ENCODE results near the gene SDK1. TPM values are rescaled to one million over a fixed set of nuclear protein-coding genes. Genes with fewer than 3 reads are reported as not detected.

SDK1 gene
- polyA plus RNA-seq, 2 of the 4 experiments (the other 2 are of a cell fraction) = 0.12 to 0.28 TPM

DNA sequence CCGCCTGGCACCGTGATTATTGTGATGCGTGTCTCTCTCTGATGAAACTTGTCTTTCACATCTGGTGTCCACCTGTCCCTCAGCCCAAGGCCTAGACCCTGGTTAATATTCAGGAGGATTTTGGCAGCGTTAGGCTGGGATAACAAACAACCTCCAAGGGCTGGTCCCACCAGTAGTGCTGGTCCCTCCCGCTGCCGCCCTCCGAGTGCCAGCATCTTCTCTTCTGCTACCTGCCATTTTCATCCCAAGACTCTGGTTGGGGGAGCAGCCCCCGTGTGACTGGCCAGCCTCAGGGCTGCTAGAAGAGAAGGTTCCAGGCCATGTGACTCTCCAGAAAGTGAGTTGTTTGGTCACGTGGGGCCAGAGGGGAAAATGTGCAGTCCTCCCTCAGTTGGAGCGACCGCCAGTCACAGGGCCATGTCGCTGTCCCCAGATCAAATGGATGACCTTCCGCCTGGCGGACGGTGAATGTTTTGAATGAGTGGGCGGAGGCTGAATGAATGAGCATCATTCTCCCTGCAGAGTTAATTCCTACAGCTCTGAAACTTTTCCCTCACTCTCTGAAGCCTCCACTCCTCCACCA lies 901.2 kb downstream of the SDK1 start:
- Histone ChIP-seq H3K4me1 (no peaks in the 10 kb centered on the region), H3K4me2 (no peak overlapping the region), H3K27ac (no peak overlapping the region), H3K4me3 (no peak overlapping the region), H3K9me3 (no peaks in the 10 kb centered on the region)
- ATAC-seq = no peak
- ChIA-PET POLR2A (no interaction called here), CTCF (no interaction called here)
- TF ChIP-seq, protein P1, sequence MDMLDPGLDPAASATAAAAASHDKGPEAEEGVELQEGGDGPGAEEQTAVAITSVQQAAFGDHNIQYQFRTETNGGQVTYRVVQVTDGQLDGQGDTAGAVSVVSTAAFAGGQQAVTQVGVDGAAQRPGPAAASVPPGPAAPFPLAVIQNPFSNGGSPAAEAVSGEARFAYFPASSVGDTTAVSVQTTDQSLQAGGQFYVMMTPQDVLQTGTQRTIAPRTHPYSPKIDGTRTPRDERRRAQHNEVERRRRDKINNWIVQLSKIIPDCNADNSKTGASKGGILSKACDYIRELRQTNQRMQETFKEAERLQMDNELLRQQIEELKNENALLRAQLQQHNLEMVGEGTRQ (IDR thresholded peaks at IDR 0.05) = 0 out of 2 replicates have a peak, but pooled peaks have one; percentile 10
- TF ChIP-seq, protein P2, sequence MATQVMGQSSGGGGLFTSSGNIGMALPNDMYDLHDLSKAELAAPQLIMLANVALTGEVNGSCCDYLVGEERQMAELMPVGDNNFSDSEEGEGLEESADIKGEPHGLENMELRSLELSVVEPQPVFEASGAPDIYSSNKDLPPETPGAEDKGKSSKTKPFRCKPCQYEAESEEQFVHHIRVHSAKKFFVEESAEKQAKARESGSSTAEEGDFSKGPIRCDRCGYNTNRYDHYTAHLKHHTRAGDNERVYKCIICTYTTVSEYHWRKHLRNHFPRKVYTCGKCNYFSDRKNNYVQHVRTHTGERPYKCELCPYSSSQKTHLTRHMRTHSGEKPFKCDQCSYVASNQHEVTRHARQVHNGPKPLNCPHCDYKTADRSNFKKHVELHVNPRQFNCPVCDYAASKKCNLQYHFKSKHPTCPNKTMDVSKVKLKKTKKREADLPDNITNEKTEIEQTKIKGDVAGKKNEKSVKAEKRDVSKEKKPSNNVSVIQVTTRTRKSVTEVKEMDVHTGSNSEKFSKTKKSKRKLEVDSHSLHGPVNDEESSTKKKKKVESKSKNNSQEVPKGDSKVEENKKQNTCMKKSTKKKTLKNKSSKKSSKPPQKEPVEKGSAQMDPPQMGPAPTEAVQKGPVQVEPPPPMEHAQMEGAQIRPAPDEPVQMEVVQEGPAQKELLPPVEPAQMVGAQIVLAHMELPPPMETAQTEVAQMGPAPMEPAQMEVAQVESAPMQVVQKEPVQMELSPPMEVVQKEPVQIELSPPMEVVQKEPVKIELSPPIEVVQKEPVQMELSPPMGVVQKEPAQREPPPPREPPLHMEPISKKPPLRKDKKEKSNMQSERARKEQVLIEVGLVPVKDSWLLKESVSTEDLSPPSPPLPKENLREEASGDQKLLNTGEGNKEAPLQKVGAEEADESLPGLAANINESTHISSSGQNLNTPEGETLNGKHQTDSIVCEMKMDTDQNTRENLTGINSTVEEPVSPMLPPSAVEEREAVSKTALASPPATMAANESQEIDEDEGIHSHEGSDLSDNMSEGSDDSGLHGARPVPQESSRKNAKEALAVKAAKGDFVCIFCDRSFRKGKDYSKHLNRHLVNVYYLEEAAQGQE (IDR thresholded peaks at IDR 0.05) = no peak
- no peak for FAIRE-seq
- DNase-seq (ENCODE audit: low read depth in 1 of 2, low spot score in 1 of 2) = no peak
- 74% methylated on average over 14 of the region's 16 CpGs for WGBS (ENCODE audit: missing lambda C conversion rate)

DNA sequence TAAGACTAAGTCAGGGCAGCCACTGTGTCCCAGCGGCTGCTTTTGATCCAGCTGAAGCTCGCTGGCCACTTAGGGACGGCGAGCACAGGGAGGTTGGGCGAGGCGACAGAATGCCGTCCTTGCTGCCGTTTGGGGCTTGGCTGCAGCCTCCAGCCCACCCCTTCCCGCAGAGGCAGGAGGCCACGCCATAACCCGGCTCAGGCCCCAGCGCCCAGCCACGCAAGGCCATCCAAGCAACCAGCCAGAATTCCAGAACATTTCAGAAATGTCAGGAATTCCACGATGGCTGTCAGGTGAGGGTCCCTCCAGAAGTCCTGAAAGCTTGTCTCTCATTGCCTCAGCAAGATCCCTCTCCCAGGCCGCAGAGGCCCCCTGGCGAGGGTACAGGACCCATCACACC lies 901.9 kb downstream of the SDK1 start:
- ChIA-PET POLR2A (no interaction called here), CTCF (no interaction called here)
- no peak for ATAC-seq
- DNase-seq (ENCODE audit: low read depth in 1 of 2, low spot score in 1 of 2) = no peak
- no peak overlapping the region for H3K27ac ChIP-seq
- FAIRE-seq = no peak
- H3K4me3 ChIP-seq = no peak overlapping the region
- no peaks in the 10 kb centered on the region for H3K9me3 ChIP-seq
- WGBS (ENCODE audit: missing lambda C conversion rate) = 33% methylated on average over 12 of the region's 16 CpGs
- TF ChIP-seq POLR2AphosphoS2 (conservative IDR thresholded peaks at IDR 0.05; ENCODE audit: low read length) (no peak), SREBF2 (IDR thresholded peaks at IDR 0.05) (no peak), ZSCAN20 (CRISPR knock-in tag; IDR thresholded peaks at IDR 0.05) (no peak), EHF (CRISPR knock-in tag; IDR thresholded peaks at IDR 0.05) (no peak)
- TF ChIP-seq, protein P2 (IDR thresholded peaks at IDR 0.05) = no peak
- TF ChIP-seq, protein P3, sequence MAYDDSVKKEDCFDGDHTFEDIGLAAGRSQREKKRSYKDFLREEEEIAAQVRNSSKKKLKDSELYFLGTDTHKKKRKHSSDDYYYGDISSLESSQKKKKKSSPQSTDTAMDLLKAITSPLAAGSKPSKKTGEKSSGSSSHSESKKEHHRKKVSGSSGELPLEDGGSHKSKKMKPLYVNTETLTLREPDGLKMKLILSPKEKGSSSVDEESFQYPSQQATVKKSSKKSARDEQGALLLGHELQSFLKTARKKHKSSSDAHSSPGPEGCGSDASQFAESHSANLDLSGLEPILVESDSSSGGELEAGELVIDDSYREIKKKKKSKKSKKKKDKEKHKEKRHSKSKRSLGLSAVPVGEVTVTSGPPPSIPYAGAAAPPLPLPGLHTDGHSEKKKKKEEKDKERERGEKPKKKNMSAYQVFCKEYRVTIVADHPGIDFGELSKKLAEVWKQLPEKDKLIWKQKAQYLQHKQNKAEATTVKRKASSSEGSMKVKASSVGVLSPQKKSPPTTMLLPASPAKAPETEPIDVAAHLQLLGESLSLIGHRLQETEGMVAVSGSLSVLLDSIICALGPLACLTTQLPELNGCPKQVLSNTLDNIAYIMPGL (CRISPR knock-in tag; IDR thresholded peaks at IDR 0.05; ENCODE audit: borderline replicate concordance) = no peak
- no peak overlapping the region for H3K4me2 ChIP-seq
- H3K4me1 ChIP-seq = no peaks in the 10 kb centered on the region

DNA sequence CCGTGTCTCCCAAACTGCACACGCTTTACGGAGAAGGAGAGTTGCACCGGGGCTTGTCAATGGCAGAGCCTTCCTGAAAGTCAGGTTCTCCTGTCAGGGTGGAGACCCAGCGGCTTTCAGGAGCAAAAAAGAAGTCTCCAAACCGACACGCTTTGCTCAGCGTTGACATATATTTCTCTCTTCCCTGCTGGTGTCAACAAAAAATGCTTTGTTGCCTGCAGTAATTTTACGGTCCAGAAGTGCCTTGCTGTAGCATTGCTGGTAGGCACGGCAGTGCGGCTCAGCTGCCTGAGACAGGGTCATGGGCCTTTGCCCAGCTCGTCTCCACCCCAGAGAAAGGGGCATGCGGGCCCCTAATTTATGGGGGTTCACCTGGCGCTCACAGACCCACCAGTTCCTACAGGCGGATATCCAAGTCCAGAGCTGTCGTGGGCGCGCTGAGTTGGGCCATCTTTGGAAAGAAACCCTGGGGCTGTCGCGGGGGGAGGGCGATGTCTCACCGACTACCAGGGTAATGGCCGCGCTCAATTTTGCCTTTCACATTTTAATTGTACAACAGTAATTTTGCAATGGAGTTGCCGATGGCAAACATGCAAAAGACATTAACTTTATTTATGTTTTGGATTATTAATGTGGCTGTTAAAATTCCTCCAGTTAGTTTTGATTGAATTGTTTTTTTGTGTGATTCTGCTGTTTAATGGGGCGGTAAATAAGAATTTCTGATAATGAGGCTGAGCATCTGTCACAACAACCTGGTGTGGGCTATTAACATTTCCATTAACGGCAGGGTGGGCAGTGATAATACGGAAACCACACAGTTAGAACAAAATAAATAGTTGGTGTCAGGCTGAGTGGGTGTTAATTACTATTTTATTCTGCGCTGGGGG lies 902.8 kb downstream of the SDK1 start:
- Histone ChIP-seq H3K4me2 (peak overlapping the region; percentile 52; the same call in 2 of the 3 replicates), H3K27ac (no peak overlapping the region), H3K9me3 (no peaks in the 10 kb centered on the region), H3K4me1 (no peaks in the 10 kb centered on the region), H3K4me3 (no peak overlapping the region; the same call in 2 of the 3 replicates)
- ChIA-PET POLR2A (no interaction called here), CTCF (interaction anchor here (1.6 kb wide), 1 partner anchor 14 kb away, joined by 5 read pairs; no protein-coding TSS in a partner anchor)
- DNase-seq (ENCODE audit: low read depth in 1 of 2, low spot score in 1 of 2) (no peak), ATAC-seq (no peak), FAIRE-seq (no peak)
- TF ChIP-seq ZSCAN20 (CRISPR knock-in tag; IDR thresholded peaks at IDR 0.05) = no peak
- TF ChIP-seq HEYL (CRISPR knock-in tag; IDR thresholded peaks at IDR 0.05) = no peak
- no peak for TF ChIP-seq SREBF2 (IDR thresholded peaks at IDR 0.05)
- TF ChIP-seq CBX2 (IDR thresholded peaks at IDR 0.05; ENCODE audit: borderline replicate concordance, low read depth) = no peak
- no peak for TF ChIP-seq NPAS2 (CRISPR knock-in tag; IDR thresholded peaks at IDR 0.05; ENCODE audit: borderline replicate concordance)
- no peak for TF ChIP-seq HOXB13 (CRISPR knock-in tag; IDR thresholded peaks at IDR 0.05; ENCODE audit: low read depth)
- 66% methylated on average over 29 of the region's 29 CpGs for WGBS (ENCODE audit: missing lambda C conversion rate)

All from A549 (cell line).